K562 (cell line): ENCODE measurements around the gene C6orf15. TPM values are rescaled to one million over a fixed set of nuclear protein-coding genes. Genes with fewer than 3 reads are reported as not detected.

Experiments
- ATAC-seq: fragments of 200-7000 bp; cut with Tn5 transposase; 3 replicates; pipeline ENCODE4 v1.9.1; 2020; ENCODE audit warnings: moderate library complexity
- BruUV-seq: library from RNA; stranded (reverse); fragments of 400-500 nt; replicated peaks from 2 replicates; lab custom pipeline; 2021; lab: Mats Ljungman, UMichigan
- CTCF ChIA-PET: fragments of 300-600 bp; formaldehyde crosslinking; extraction: SDS; loops from one replicate; lab custom pipeline; 2021; ENCODE audit warnings: low intra/inter-chr PET ratio; lab: Yijun Ruan, JAX
- POLR2A ChIA-PET: fragments of 300-600, 350-650 bp; sonication (Branson Sonifier 250); formaldehyde crosslinking; extraction: SDS; loops from one replicate; lab custom pipeline; 2021; ENCODE audit warnings: antibody characterized with exemption, inconsistent platforms; lab: Yijun Ruan, JAX
- DNase-seq, 4 experiments: peaks; one replicate each; pipeline versions ENCODE4 v3.0.0 to v3.0.0-alpha.2; 2011 to 2018; ENCODE audit warnings: low spot score in 3 of 4, mixed read lengths in 3 of 4; ENCODE audit errors: extremely low read depth in 1 of 4
- FAIRE-seq: peaks from 2 replicates; lab custom pipeline; 2011; peaks lifted over from hg19 to GRCh38; lab: Jason Lieb, UNC
- H2AFZ ChIP-seq: 2 replicates; pipeline ENCODE4 v1.6.0; 2011; ENCODE audit warnings: low read depth, low read length, control low read depth, inconsistent platforms
- H3K27ac ChIP-seq: fragments of 200-600 bp; 3 replicates; pipeline ENCODE4 v1.8.0; 2011; ENCODE audit warnings: low read depth, mild to moderate bottlenecking, control low read depth, inconsistent platforms, low read length, moderate library complexity, mixed read lengths; ENCODE audit errors: extremely low read depth
- H3K27me3 ChIP-seq, 2 experiments: fragments of 300-600 bp in 1 of 2; 2 replicates in 1 of 2; 3 replicates in 1 of 2; pipeline versions ENCODE4 v1.6.0 to v1.8.0; 2011; ENCODE audit warnings: inconsistent platforms in 2 of 2, low read length in 2 of 2, mild to moderate bottlenecking in 1 of 2, mixed read lengths in 1 of 2, moderate library complexity in 1 of 2; ENCODE audit not compliant: control insufficient read depth in 2 of 2, insufficient read depth in 2 of 2
- H3K36me3 ChIP-seq: fragments of 300-600 bp; 3 replicates; pipeline ENCODE4 v1.8.0; 2011; ENCODE audit warnings: mild to moderate bottlenecking, low read length, inconsistent platforms; ENCODE audit not compliant: control insufficient read depth, insufficient read depth
- H3K4me1 ChIP-seq, 2 experiments: fragments of 200-600 bp in 1 of 2; replicated peaks in 1 of 2; 2 replicates in 1 of 2; 3 replicates in 1 of 2; pipeline versions ENCODE4 v1.5.1 to v1.8.0; 2011; ENCODE audit warnings: inconsistent platforms in 2 of 2, low read length in 2 of 2, mild to moderate bottlenecking in 1 of 2, mixed read lengths in 1 of 2, moderate library complexity in 1 of 2; ENCODE audit not compliant: control insufficient read depth in 2 of 2, insufficient read depth in 2 of 2
- H3K4me2 ChIP-seq: 2 replicates; pipeline ENCODE4 v1.6.1; 2011; ENCODE audit warnings: low read length, control low read depth, inconsistent platforms, mixed read lengths; ENCODE audit not compliant: insufficient read depth
- H3K4me3 ChIP-seq: fragments of 200-600 bp; sonication (generic), shearing (Covaris generic); 2 replicates; pipeline ENCODE4 v1.5.1; 2016; ENCODE audit warnings: control low read depth, inconsistent platforms
- H3K79me2 ChIP-seq: fragments of 200-600 bp; 3 replicates; pipeline ENCODE4 v1.8.0; 2011; ENCODE audit warnings: low read length, inconsistent platforms; ENCODE audit not compliant: control insufficient read depth, insufficient read depth
- H3K9ac ChIP-seq, 2 experiments: 2 replicates each; pipeline versions ENCODE4 v1.6.0 to v1.6.1; 2011; ENCODE audit warnings: low read depth in 2 of 2, low read length in 2 of 2, control low read depth in 1 of 2, inconsistent platforms in 1 of 2, mild to moderate bottlenecking in 1 of 2, mixed read lengths in 1 of 2; ENCODE audit not compliant: insufficient read depth in 1 of 2
- H3K9me1 ChIP-seq: one replicate; pipeline ENCODE4 v1.6.0; 2011; ENCODE audit warnings: inconsistent platforms, mild to moderate bottlenecking, low read length, moderate library complexity; ENCODE audit not compliant: control insufficient read depth, insufficient read depth
- H3K9me3 ChIP-seq: replicated peaks from 2 replicates; pipeline ENCODE4 v1.5.1; 2011; ENCODE audit warnings: low read depth, low read length, inconsistent platforms; ENCODE audit not compliant: control insufficient read depth, insufficient read depth
- H4K20me1 ChIP-seq: replicated peaks from 2 replicates; pipeline ENCODE4 v1.6.1; 2011; ENCODE audit warnings: low read length, inconsistent platforms, mixed read lengths; ENCODE audit not compliant: control insufficient read depth, insufficient read depth
- CBX5 ChIP-seq: IDR thresholded peaks from 2 replicates; pipeline ENCODE4 v1.6.1; 2014; ENCODE audit warnings: low read depth, borderline replicate concordance
- E2F1 ChIP-seq: sonication (generic); formaldehyde crosslinking; IDR thresholded peaks from 2 replicates; pipeline ENCODE4 v1.8.1; 2023; ENCODE audit warnings: mild to moderate bottlenecking, missing genetic modification reagents, moderate library complexity
- MXD1 ChIP-seq: fragments of 250-450 bp; sonication (Bioruptor Pico); IDR thresholded peaks from 2 replicates; pipeline ENCODE4 v1.8.0; 2021; ENCODE audit warnings: borderline replicate concordance, mild to moderate bottlenecking, moderate library complexity; ENCODE audit not compliant: poor library complexity, severe bottlenecking
- MYBL2 ChIP-seq, 2 experiments: fragments of 450-650 bp in 1 of 2; sonication (generic) in 1 of 2; formaldehyde crosslinking in 1 of 2; IDR thresholded peaks; 2 replicates each; pipeline versions ENCODE4 v1.6.1 to v1.8.1; 2017 to 2022; ENCODE audit warnings: borderline replicate concordance in 1 of 2, inconsistent platforms in 1 of 2, low read depth in 1 of 2, mild to moderate bottlenecking in 1 of 2, missing genetic modification reagents in 1 of 2, moderate library complexity in 1 of 2
- NRF1 ChIP-seq, 2 experiments: fragments of 450-650 bp; IDR thresholded peaks in 1 of 2; conservative IDR thresholded peaks in 1 of 2; 2 replicates each; pipeline ENCODE4 v1.6.1; 2014; ENCODE audit warnings: mild to moderate bottlenecking in 2 of 2
- SMAD1 ChIP-seq: fragments of 150-350 bp; IDR thresholded peaks from 2 replicates; pipeline ENCODE4 v1.6.1; 2014; ENCODE audit warnings: low read length, low read depth; ENCODE audit not compliant: partially characterized antibody
- SOX6 ChIP-seq: fragments of 450-650 bp; IDR thresholded peaks from 2 replicates; pipeline ENCODE4 v1.6.1; 2014; ENCODE audit warnings: mild to moderate bottlenecking
- XRCC4 ChIP-seq: IDR thresholded peaks from one replicate; pipeline ENCODE4 v1.6.1; 2011; ENCODE audit not compliant: insufficient read depth, insufficient read length; ENCODE audit errors: extremely low read depth
- ZBTB12 ChIP-seq: fragments of 250-450 bp; sonication (Bioruptor Pico); IDR thresholded peaks from 2 replicates; pipeline ENCODE4 v1.4.0; 2020
- WGBS: fragments of 100-300 bp; shearing (Covaris generic); methylation state at CpG from one replicate; pipeline ENCODE4 v1.1.6; 2016; ENCODE audit warnings: low coverage, mixed read lengths; ENCODE audit not compliant: insufficient coverage; ENCODE audit errors: missing lambda C conversion rate; 5-methylcytosine and 5-hydroxymethylcytosine counted together
- in situ Hi-C: fragments of 300-500 bp; cut with MboI; formaldehyde crosslinking; loops from 4 replicates; pipeline ENCODE4 v1.15.0; 2018; ENCODE audit warnings: inconsistent platforms, mixed read lengths
- intact Hi-C: fragments of 100-400 bp; cut with micrococcal nuclease; formaldehyde crosslinking; loops from 2 replicates; pipeline ENCODE4 v1.14.2; 2022
- polyA plus RNA-seq, 8 experiments: library from polyadenylated mRNA; depleted of rRNA in 4 of 8; stranded (reverse) in 5 of 8; unstranded in 3 of 8; fragments of >200 nt; fragmentation: Nextera tagmentation in 2 of 8; fragmentation: Illumina TruSeq in 1 of 8; extraction: Ambion mirVana in 2 of 8; extraction: Trizol in 1 of 8; gene quantifications; 2 replicates each; pipeline versions ENCODE4 v1.2.1 to v1.2.3, GENCODE V29; 2011 to 2014; ENCODE audit warnings: inconsistent platforms in 1 of 8, missing spikeins in 1 of 8
- total RNA-seq, 7 experiments: library from RNA; depleted of rRNA in 6 of 7; stranded (reverse); fragments of >200 nt in 6 of 7; fragmentation: Illumina TruSeq in 2 of 7; extraction: Trizol in 2 of 7; gene quantifications; 2 replicates each; pipeline versions ENCODE4 v1.2.1 to v1.2.3, GENCODE V29; 2011 to 2021; ENCODE audit warnings: low replicate concordance in 1 of 7

The C6orf15 gene
- total and polyA plus RNA-seq, 9 of the 15 experiments (the other 6 are each of a cell fraction or from before 2014, with no cell fraction given) = not detected

GRCh38 chr6:31132806-31133205 is 20.4 kb upstream of the C6orf15 start (continued):
- TF ChIP-seq SMAD1 (no peak), E2F1 (no peak), ZBTB12 (CRISPR knock-in tag) (no peak)

- no peak overlapping the region for H3K9ac ChIP-seq
- no peak overlapping the region for H3K27ac ChIP-seq
- ChIA-PET POLR2A (interaction anchor here (0.6 to 1.2 kb wide), 3 partner anchors 11 to 66 kb away, joined by 3 to 5 read pairs (median 4); partner anchors contain the start of gene TCF19), CTCF (interaction anchor here (0.6 kb wide), 1 partner anchor 21 kb away, joined by 3 read pairs; no protein-coding TSS in a partner anchor)
- H4K20me1 ChIP-seq = peaks cover 7% of the 10 kb centered on the region; the same call in 1 of the 2 replicates
- H3K36me3 ChIP-seq = no peaks in the 10 kb centered on the region
- no peaks in the 10 kb centered on the region for H3K79me2 ChIP-seq
- H3K9me3 ChIP-seq = no peaks in the 10 kb centered on the region
- BruUV-seq = no TSS peak
- FAIRE-seq (no peak), ATAC-seq (no peak), DNase-seq (no peak)
- H3K4me3 ChIP-seq = no peak overlapping the region
- in situ Hi-C loops = no loop called here
- no peak overlapping the region for H3K4me2 ChIP-seq
- WGBS = 11% methylated on average over 3 of the region's 3 CpGs
- H3K9me1 ChIP-seq = no peaks in the 10 kb centered on the region
- peaks cover 3 to 6% of the 10 kb centered on the region in 2 experiments; a peak in 4 of 5 replicates for H3K4me1 ChIP-seq
- no peak overlapping the region for H2AFZ ChIP-seq
- TF ChIP-seq NRF1 (conservative IDR thresholded peaks at IDR 0.05 in 1 of 2, IDR thresholded peaks at IDR 0.05 in 1 of 2) = peak in 1 of 2 experiments; percentile 33; a peak in 2 of 4 replicates
- no peak for TF ChIP-seq CBX5
- 0 out of 2 replicates have a peak, but pooled peaks have one; percentile 33 for TF ChIP-seq SOX6
- no peak for TF ChIP-seq XRCC4
- no peak for TF ChIP-seq MXD1 (CRISPR knock-in tag)
- TF ChIP-seq MYBL2 (IDR thresholded peaks at IDR 0.05; ENCODE audit: low read depth) = no peak
- no peak for TF ChIP-seq MYBL2 (CRISPR knock-in tag; IDR thresholded peaks at IDR 0.05; ENCODE audit: borderline replicate concordance)
- intact Hi-C loops = no loop called here
- peaks cover 20 to 53% of the 10 kb centered on the region in 2 experiments for H3K27me3 ChIP-seq
These were observed 19.2 kb upstream of the C6orf15 start for GRCh38 chr6:31131595-31131994.
